ENCODE data around the gene BRAF.

GRCh38 chr7:140679186-140679585 is 245.5 kb downstream of the BRAF start:
- TF ChIP-seq, protein P1, sequence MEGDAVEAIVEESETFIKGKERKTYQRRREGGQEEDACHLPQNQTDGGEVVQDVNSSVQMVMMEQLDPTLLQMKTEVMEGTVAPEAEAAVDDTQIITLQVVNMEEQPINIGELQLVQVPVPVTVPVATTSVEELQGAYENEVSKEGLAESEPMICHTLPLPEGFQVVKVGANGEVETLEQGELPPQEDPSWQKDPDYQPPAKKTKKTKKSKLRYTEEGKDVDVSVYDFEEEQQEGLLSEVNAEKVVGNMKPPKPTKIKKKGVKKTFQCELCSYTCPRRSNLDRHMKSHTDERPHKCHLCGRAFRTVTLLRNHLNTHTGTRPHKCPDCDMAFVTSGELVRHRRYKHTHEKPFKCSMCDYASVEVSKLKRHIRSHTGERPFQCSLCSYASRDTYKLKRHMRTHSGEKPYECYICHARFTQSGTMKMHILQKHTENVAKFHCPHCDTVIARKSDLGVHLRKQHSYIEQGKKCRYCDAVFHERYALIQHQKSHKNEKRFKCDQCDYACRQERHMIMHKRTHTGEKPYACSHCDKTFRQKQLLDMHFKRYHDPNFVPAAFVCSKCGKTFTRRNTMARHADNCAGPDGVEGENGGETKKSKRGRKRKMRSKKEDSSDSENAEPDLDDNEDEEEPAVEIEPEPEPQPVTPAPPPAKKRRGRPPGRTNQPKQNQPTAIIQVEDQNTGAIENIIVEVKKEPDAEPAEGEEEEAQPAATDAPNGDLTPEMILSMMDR (IDR thresholded peaks at IDR 0.05): no peak
- TF ChIP-seq POLR2A (IDR thresholded peaks at IDR 0.05): no peak

Data from lower leg skin (tissue), 3 donors.